ENCODE measurements around the gene ZNF343.

ZNF343 gene

GRCh38 chr20:2446845-2447244 is 61.9 kb downstream of the ZNF343 start:
- DNase-seq (ENCODE audit: low spot score) (no peak), ATAC-seq (ENCODE audit: low read depth) (no peak)
- Histone ChIP-seq H3K27me3 (ENCODE audit: insufficient read depth, poor library complexity, severe bottlenecking) (no peaks in the 10 kb centered on the region), H3K36me3 (ENCODE audit: low read depth) (no peaks in the 10 kb centered on the region), H3K4me3 (ENCODE audit: severe bottlenecking) (no peak overlapping the region), H3K9me3 (ENCODE audit: severe bottlenecking) (no peaks in the 10 kb centered on the region), H3K4me1 (ENCODE audit: insufficient read depth, poor library complexity, severe bottlenecking) (no peaks in the 10 kb centered on the region), H3K27ac (ENCODE audit: poor library complexity, severe bottlenecking) (no peak overlapping the region)
- no peak for TF ChIP-seq CTCF (IDR thresholded peaks at IDR 0.05; ENCODE audit: poor library complexity, severe bottlenecking)

Measured in RWPE2 (cell line).